22Rv1 (cell line): ENCODE measurements around the gene NR4A1.

Experiments
- H3K27ac ChIP-seq: fragments of 450-650 bp; 2 replicates; pipeline ENCODE4 v1.5.1; 2017
- CTCF ChIP-seq: fragments of 450-650 bp; IDR thresholded peaks from 2 replicates; pipeline ENCODE4 v1.5.1; 2017; ENCODE audit warnings: mild to moderate bottlenecking
- ZFX ChIP-seq: fragments of 450-650 bp; IDR thresholded peaks from 2 replicates; pipeline ENCODE4 v1.6.1; 2017; ENCODE audit warnings: antibody characterized with exemption, borderline replicate concordance

The NR4A1 gene

GRCh38 chr12:52080403-52081251 lies 29.4 kb downstream of the NR4A1 start:
- TF ChIP-seq CTCF (no peak), ZFX (no peak)

GRCh38 chr12:52081263-52081733 lies 30.1 kb downstream of the NR4A1 start:
- no peak overlapping the region for H3K27ac ChIP-seq
- no peak for TF ChIP-seq CTCF
- no peak for TF ChIP-seq ZFX

More at GRCh38 chr12:52080403-52081251, 29.4 kb downstream of the NR4A1 start:
- no peak overlapping the region for H3K27ac ChIP-seq

GRCh38 chr12:52082026-52082668 lies 30.9 kb downstream of the NR4A1 start:
- no peak overlapping the region; the same call in 1 of the 2 replicates for H3K27ac ChIP-seq
- TF ChIP-seq CTCF (no peak), ZFX (no peak)

- H3K27ac ChIP-seq: no peak overlapping the region; the same call in 1 of the 2 replicates
- TF ChIP-seq CTCF (no peak), ZFX (no peak)
These were observed 31.4 kb downstream of the NR4A1 start for GRCh38 chr12:52082669-52082987.

GRCh38 chr12:52082988-52083637 lies 31.9 kb downstream of the NR4A1 start:
- no peak overlapping the region; the same call in 1 of the 2 replicates for H3K27ac ChIP-seq

GRCh38 chr12:52083638-52083996 lies 32.4 kb downstream of the NR4A1 start:
- no peak overlapping the region; the same call in 1 of the 2 replicates for H3K27ac ChIP-seq
- TF ChIP-seq CTCF (peak; percentile 78), ZFX (no peak)

More at GRCh38 chr12:52082988-52083637, 31.9 kb downstream of the NR4A1 start:
- TF ChIP-seq CTCF (peak; percentile 100), ZFX (no peak)
